ENCODE data around the gene PARP9.

PARP9 gene

DNA sequence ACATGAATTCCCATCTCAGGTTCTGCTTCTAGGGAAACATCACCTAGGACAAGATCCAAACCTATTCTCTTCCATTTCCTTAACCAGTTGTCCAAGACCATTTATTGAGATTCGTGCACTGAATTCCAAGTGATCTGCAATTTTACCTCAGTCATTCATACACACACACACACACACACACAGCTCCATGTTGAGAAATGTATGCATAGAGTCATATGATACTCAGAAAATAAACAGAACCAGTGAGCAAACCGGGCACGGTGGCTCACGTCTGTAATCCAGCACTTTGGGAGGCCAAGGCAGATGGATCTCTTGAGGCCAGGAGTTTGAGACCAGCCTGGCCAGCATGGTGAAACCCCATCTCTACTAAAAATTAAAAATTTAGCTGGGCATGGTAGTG is 43.2 kb downstream of the PARP9 start:
- no peak overlapping the region for H3K27ac ChIP-seq
- ChIA-PET POLR2A (ENCODE audit: low non-redundant PET) (no interaction called here), CTCF (interaction anchor here (0.6 kb wide), 1 partner anchor 710 kb away, joined by 3 read pairs; no protein-coding TSS in a partner anchor)
- DNase-seq (ENCODE audit: low spot score), result no peak
- TF ChIP-seq, protein P1, sequence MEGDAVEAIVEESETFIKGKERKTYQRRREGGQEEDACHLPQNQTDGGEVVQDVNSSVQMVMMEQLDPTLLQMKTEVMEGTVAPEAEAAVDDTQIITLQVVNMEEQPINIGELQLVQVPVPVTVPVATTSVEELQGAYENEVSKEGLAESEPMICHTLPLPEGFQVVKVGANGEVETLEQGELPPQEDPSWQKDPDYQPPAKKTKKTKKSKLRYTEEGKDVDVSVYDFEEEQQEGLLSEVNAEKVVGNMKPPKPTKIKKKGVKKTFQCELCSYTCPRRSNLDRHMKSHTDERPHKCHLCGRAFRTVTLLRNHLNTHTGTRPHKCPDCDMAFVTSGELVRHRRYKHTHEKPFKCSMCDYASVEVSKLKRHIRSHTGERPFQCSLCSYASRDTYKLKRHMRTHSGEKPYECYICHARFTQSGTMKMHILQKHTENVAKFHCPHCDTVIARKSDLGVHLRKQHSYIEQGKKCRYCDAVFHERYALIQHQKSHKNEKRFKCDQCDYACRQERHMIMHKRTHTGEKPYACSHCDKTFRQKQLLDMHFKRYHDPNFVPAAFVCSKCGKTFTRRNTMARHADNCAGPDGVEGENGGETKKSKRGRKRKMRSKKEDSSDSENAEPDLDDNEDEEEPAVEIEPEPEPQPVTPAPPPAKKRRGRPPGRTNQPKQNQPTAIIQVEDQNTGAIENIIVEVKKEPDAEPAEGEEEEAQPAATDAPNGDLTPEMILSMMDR (conservative IDR thresholded peaks at IDR 0.05; ENCODE audit: low read depth), result no peak

DNA sequence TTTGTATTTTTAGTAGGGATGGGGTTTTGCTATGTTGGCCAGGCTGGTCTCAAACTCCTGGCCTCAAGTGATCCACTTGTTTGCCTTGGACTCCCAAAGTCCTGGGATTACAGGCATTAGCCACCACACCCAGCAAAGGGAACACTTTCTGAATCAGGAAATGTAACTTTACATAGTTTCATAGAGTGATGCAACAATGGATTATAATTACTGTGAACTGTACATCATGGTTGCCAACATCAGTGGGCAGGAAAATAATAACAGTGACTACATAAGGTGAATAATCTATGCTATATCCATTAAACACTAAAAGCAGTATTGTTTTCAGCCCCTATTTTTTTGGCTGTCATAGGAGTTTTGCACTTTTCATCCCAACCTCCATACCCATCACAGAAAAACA is 44.4 kb downstream of the PARP9 start:
- ChIA-PET POLR2A (ENCODE audit: low non-redundant PET) (no interaction called here), CTCF (interaction anchor here (0.7 kb wide), 1 partner anchor 877 kb away, joined by 5 read pairs; no protein-coding TSS in a partner anchor)
- peak overlapping the region; percentile 42; the same call in 1 of the 2 replicates for H3K27ac ChIP-seq
- TF ChIP-seq, protein P1 (conservative IDR thresholded peaks at IDR 0.05; ENCODE audit: low read depth), result no peak
- peak; percentile 13 for DNase-seq (ENCODE audit: low spot score)

DNA sequence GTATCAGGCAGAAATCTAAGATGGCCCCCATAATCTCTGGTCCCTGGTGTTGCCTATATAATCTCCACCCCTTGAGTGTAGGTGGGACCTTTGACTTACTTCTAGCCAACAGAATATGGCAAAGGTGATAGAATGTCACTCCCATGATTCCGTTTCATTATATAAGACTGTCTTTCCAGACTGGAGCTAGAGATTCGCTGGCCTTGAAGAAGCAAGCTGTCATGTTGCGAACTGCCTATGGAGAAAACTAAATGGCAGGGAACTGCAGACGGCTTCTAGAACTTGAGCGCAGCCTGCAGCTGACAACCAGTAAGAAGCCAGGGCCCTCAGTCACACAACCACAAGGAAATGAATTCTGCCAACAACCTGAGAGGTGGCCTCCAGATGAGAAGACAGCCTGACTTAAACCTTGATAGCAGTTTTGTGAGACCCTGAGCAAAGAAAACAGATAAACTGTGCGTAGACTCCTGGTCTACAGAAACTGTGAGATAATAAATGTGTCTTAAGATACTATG is 47.2 kb downstream of the PARP9 start:
- DNase-seq (ENCODE audit: low spot score), result no peak
- no peak overlapping the region for H3K27ac ChIP-seq
- TF ChIP-seq, protein P1 (conservative IDR thresholded peaks at IDR 0.05; ENCODE audit: low read depth), result no peak
- CTCF ChIA-PET, result no interaction called here
- POLR2A ChIA-PET (ENCODE audit: low non-redundant PET), result interaction anchor here (0.6 kb wide), 1 partner anchor 17 kb away, joined by 6 read pairs; no protein-coding TSS in a partner anchor

DNA sequence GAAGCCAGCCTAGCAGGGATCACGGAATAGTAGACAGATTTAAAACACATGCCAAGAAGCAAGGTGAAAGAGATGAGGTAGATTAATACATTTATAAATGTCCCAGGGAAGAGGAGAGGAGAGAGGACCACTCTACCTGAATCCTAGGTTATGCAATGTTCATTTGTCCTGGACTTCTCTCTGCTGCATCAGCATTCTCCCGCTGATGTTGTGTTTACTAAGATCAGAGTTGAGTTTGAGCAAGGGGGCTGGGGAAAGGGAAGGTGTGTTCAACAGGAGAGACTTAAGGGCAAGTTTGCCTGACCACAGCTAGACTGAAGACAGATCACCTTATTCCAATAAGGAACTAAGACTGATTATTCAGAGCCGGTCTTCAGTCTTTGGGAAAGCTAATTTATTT is 48.2 kb downstream of the PARP9 start:
- ChIA-PET POLR2A (ENCODE audit: low non-redundant PET) (no interaction called here), CTCF (no interaction called here)
- TF ChIP-seq, protein P1 (conservative IDR thresholded peaks at IDR 0.05; ENCODE audit: low read depth), result no peak
- DNase-seq (ENCODE audit: low spot score), result no peak
- H3K27ac ChIP-seq, result no peak overlapping the region

DNA sequence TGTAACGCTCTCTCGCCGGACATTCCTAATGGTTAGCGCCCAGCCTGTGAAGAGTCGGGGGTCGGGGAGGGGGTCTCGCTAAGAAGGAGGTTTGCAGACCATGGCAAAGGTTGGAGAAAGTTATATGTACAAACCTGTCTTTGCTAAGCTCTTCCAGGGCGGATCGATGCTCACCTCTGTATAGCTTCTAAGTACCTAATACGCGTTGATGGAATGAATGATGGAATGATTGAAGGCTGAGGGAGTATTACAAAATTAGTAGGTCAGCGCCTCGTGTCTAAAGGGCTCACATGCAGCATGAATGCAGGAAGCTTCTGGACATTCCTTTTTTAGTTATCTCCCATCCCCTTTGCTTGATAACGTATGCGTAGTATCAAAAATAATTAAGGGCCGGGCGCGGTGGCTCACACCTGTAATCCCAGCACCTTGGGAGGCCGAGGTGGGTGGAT is 49.1 kb downstream of the PARP9 start:
- no peak for DNase-seq (ENCODE audit: low spot score)
- POLR2A ChIA-PET (ENCODE audit: low non-redundant PET), result no interaction called here
- CTCF ChIA-PET, result interaction anchor here (0.6 kb wide), 1 partner anchor 94 kb away, joined by 5 read pairs; no protein-coding TSS in a partner anchor
- TF ChIP-seq, protein P1 (conservative IDR thresholded peaks at IDR 0.05; ENCODE audit: low read depth), result no peak
- peak overlapping the region; percentile 96 for H3K27ac ChIP-seq

DNA sequence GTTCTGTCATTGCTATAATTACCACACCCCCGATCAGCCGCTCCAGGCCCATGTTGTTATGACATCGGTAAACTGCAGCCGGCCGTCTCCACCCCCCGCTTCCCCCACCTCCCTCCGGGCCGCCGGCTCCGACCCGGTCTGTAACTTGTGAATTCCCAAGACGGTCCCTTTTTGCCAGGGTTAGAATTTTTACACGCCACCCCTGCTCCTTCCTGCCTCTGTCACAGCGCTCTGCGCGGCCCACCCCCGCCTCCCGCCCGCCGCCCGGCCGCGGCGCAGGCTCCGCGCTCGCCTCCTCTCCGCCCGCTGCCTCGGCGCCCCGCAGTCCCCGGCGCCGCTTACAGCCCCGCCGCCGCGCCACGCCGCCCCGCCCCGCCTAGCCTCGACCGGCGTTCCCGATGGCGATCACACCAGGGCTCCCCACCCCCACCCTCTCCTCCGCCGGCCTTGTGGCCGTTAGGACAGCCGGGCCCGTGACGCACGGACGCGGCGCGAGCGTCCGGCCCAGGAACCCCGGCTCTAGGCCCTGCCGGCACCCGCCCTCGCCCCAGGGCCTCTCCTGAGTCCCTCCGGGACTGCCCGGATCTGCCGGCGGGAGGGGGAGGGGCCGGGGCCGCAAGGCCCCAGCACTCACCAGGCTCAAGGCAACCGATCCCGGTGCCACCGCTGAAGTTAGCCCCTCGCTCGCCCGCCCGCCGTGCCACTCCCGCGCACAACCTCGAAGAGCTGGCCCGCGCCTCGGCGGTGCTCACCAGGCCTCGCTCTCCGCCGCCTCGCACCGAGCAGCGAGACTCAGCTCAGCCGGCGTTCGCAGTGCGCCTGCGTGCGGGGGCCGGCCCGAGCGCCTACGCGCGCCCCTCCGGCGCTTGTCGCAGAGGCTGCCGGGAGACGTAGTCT is 49.7 kb downstream of the PARP9 start, which contains the start of gene KPNA1:
KPNA1 (minus strand) TSS at position 817 of the 897 bp plus-strand sequence. CDS start 18,374 bp downstream, outside the sequence.
- H3K27ac ChIP-seq, result peak within 1 kb of the TSS; percentile 96
- ChIA-PET CTCF (interaction anchor here (0.6 kb wide), 2 partner anchors 94 to 158 kb away, joined by 5 read pairs; no protein-coding TSS in a partner anchor), POLR2A (ENCODE audit: low non-redundant PET) (no interaction called here)
- peak; percentile 94 for DNase-seq (ENCODE audit: low spot score)
- TF ChIP-seq, protein P1 (conservative IDR thresholded peaks at IDR 0.05; ENCODE audit: low read depth), result no peak
